T-cell (primary cell): Measurements from ENCODE around the gene MPHOSPH8. TPM values are rescaled to one million over a fixed set of nuclear protein-coding genes. Genes with fewer than 3 reads are reported as not detected.
A peak's percentile ranks its signal among the peaks of the same experiment; 100 is the strongest.

Experiments used
- ATAC-seq, 4 experiments: fragments of 200-7000 bp in 3 of 4; fragments of 150-1000 bp in 1 of 4; cut with Tn5 transposase; replicated peaks in 1 of 4; 1 replicate in 3 of 4; 2 replicates in 1 of 4; pipeline ENCODE4 v1.10.0; 2021; ENCODE audit warnings: moderate library complexity in 3 of 4, mild to moderate bottlenecking in 2 of 4, moderate number of reproducible peaks in 1 of 4
- CTCF ChIA-PET, 2 donors: fragments of 300-600 bp; sonication (Branson Sonifier 250); formaldehyde crosslinking; loops; one replicate each; lab custom pipeline; 2022; ENCODE audit warnings: antibody characterized with exemption in 2 of 2; lab: Charles Lee
- POLR2A ChIA-PET, 2 donors: fragments of 300-600 bp; sonication (Branson Sonifier 250); formaldehyde crosslinking; loops; one replicate each; lab custom pipeline; 2022; ENCODE audit warnings: antibody characterized with exemption in 2 of 2; lab: Charles Lee
- DNase-seq, 35 experiments: peaks; one replicate each; pipeline versions ENCODE4 v3.0.0 to v3.0.0-alpha.2; 2013 to 2023
- H3K27ac ChIP-seq: one replicate; pipeline ENCODE4 v1.5.1; 2013; ENCODE audit warnings: low read length
- H3K27me3 ChIP-seq, 2 experiments: replicated peaks in 1 of 2; 1 replicate in 1 of 2; 2 replicates in 1 of 2; pipeline versions ENCODE4 v1.6.1 to v1.7.0; 2013; ENCODE audit warnings: low read length in 1 of 2, mixed read lengths in 1 of 2; ENCODE audit not compliant: control insufficient read depth in 2 of 2, insufficient read depth in 2 of 2; ENCODE audit errors: extremely low read depth in 1 of 2
- H3K36me3 ChIP-seq, 2 donors: 1 replicate in 1 of 2; 2 replicates in 1 of 2; pipeline versions ENCODE4 v1.6.1 to v1.7.0; 2013; ENCODE audit warnings: low read length in 1 of 2; ENCODE audit not compliant: control insufficient read depth in 2 of 2, insufficient read depth in 1 of 2; ENCODE audit errors: extremely low read depth in 1 of 2
- H3K4me1 ChIP-seq, 2 experiments: 1 replicate in 1 of 2; 2 replicates in 1 of 2; pipeline versions ENCODE4 v1.6.1 to v1.7.0; 2013; ENCODE audit warnings: low read length in 2 of 2, mixed read lengths in 1 of 2; ENCODE audit not compliant: insufficient read depth in 2 of 2, control insufficient read depth in 1 of 2; ENCODE audit errors: extremely low read depth in 1 of 2
- H3K4me3 ChIP-seq, 2 donors: 1 replicate in 1 of 2; 2 replicates in 1 of 2; pipeline versions ENCODE4 v1.5.1 to v1.7.0; 2013; ENCODE audit warnings: mild to moderate bottlenecking in 2 of 2, low read length in 1 of 2, moderate library complexity in 1 of 2; ENCODE audit not compliant: control insufficient read depth in 1 of 2; ENCODE audit errors: extremely low read depth in 1 of 2
- H3K9me3 ChIP-seq: 2 replicates; pipeline ENCODE4 v1.7.0; 2013
- H3K27ac Mint-ChIP-seq, 2 donors: one replicate each; pipeline ENCODE4 v1.8.0; 2020 to 2021; ENCODE audit warnings: mild to moderate bottlenecking in 2 of 2, mixed read lengths in 2 of 2
- H3K27me3 Mint-ChIP-seq, 2 donors: one replicate each; pipeline ENCODE4 v1.8.0; 2021 to 2022; ENCODE audit warnings: mixed read lengths in 2 of 2
- H3K36me3 Mint-ChIP-seq: one replicate; pipeline ENCODE4 v1.8.0; 2021; ENCODE audit warnings: mixed read lengths
- H3K4me1 Mint-ChIP-seq, 3 donors: one replicate each; pipeline ENCODE4 v1.8.0; 2020 to 2022; ENCODE audit warnings: mixed read lengths in 3 of 3, mild to moderate bottlenecking in 1 of 3
- H3K4me3 Mint-ChIP-seq, 3 donors: one replicate each; pipeline ENCODE4 v1.8.0; 2020 to 2022; ENCODE audit warnings: mild to moderate bottlenecking in 3 of 3, mixed read lengths in 3 of 3, moderate library complexity in 3 of 3
- H3K9me3 Mint-ChIP-seq, 3 donors: one replicate each; pipeline ENCODE4 v1.8.0; 2020 to 2022; ENCODE audit warnings: mixed read lengths in 3 of 3
- WGBS: methylation state at CpG from one replicate; pipeline ENCODE4 v1.1.5; 2013; ENCODE audit warnings: missing lambda C conversion rate; ENCODE audit not compliant: insufficient coverage; 5-methylcytosine and 5-hydroxymethylcytosine counted together
- total RNA-seq, 35 experiments: library from RNA in 6 of 35; stranded (reverse) in 6 of 35; fragments of 120-200 nt in 1 of 35; gene quantifications; one replicate each; pipeline versions ENCODE4 v1.2.1 to v1.2.4 and lab custom pipeline; 2013 to 2026

MPHOSPH8 gene
- total RNA-seq: 10 to 100 TPM; 64.5 to 91.3 (median 84.1) TPM
- total RNA-seq (2013): 70.6 TPM
- total RNA-seq (lab: John Stamatoyannopoulos, UW): 68.0 to 263 (median 111) reads per million in 29 experiments

GRCh38 chr13:19633479-19634255 is at the start of gene MPHOSPH8:
Gene MPHOSPH8 (plus strand): TSS chr13:19633659. CDS start chr13:19633749, 90 bp downstream.
- DNase-seq: peak; percentile 82 to 97 (median 91)
- Histone ChIP-seq H3K27ac (peak within 1 kb of the TSS; percentile 89), H3K36me3 (peaks cover 0 to 4% of the 10 kb centered on the region in 2 donors), H3K9me3 (no peaks in the 10 kb centered on the region), H3K27me3 (peaks cover 0 to 3% of the 10 kb centered on the region in 2 experiments), H3K4me3 (peak within 1 kb of the TSS; percentile 72 to 83), H3K4me1 (peaks cover 23 to 24% of the 10 kb centered on the region in 2 experiments)
- ATAC-seq: peak; percentile 96 to 98 (median 96)
- H3K27ac Mint-ChIP-seq: peak within 1 kb of the TSS; percentile 99 to 100
- peak within 1 kb of the TSS; percentile 100 for H3K4me3 Mint-ChIP-seq
- WGBS: under 1% methylated on average over 57 of the region's 58 CpGs
- peaks cover 14% of the 10 kb centered on the region for H3K36me3 Mint-ChIP-seq
- H3K9me3 Mint-ChIP-seq: peaks cover 0 to 5% (median 4%) of the 10 kb centered on the region in 3 donors
- ChIA-PET CTCF (interaction anchor here (0.5 to 0.7 kb wide), 4 partner anchors 23 to 803 kb away, joined by 3 to 7 read pairs (median 5); no protein-coding TSS in a partner anchor), POLR2A (interaction anchor here (0.5 to 0.6 kb wide), 2 partner anchors 68 to 216 kb away, joined by 3 to 12 read pairs; no protein-coding TSS in a partner anchor)
- H3K27me3 Mint-ChIP-seq: no peaks in the 10 kb centered on the region
- H3K4me1 Mint-ChIP-seq: peaks cover 35 to 46% (median 40%) of the 10 kb centered on the region in 3 donors

- H3K27me3 ChIP-seq: peaks cover 0 to 6% of the 10 kb centered on the region in 2 experiments
- H3K9me3 Mint-ChIP-seq: peaks cover 0 to 18% (median 10%) of the 10 kb centered on the region in 3 donors
- H3K4me1 Mint-ChIP-seq: peaks cover 23 to 30% (median 26%) of the 10 kb centered on the region in 3 donors
- ATAC-seq: peak; percentile 78 to 93 (median 91)
- no peaks in the 10 kb centered on the region for H3K9me3 ChIP-seq
- 4% methylated on average over 11 of the region's 17 CpGs for WGBS
- H3K27me3 Mint-ChIP-seq: peaks cover 0 to 4% of the 10 kb centered on the region in 2 donors
- peak overlapping the region; percentile 63 for H3K27ac ChIP-seq
- peak overlapping the region; percentile 65 to 76 (median 76) for H3K4me3 Mint-ChIP-seq
- peak; percentile 45 to 85 (median 71) for DNase-seq
- ChIA-PET POLR2A (no interaction called here), CTCF (interaction anchor here (0.6 to 0.8 kb wide), 3 partner anchors 210 to 943 kb away, joined by 3 to 4 read pairs (median 3); no protein-coding TSS in a partner anchor)
- H3K4me1 ChIP-seq: peaks cover 5 to 18% of the 10 kb centered on the region in 2 experiments
- peak overlapping the region; percentile 74 to 87 for H3K27ac Mint-ChIP-seq
- peak overlapping the region; percentile 32 to 52 for H3K4me3 ChIP-seq
- no peaks in the 10 kb centered on the region for H3K36me3 ChIP-seq
- no peaks in the 10 kb centered on the region for H3K36me3 Mint-ChIP-seq
Measured at GRCh38 chr13:19586904-19587634, 46.4 kb upstream of the MPHOSPH8 start.

GRCh38 chr13:19587635-19588300 is 45.7 kb upstream of the MPHOSPH8 start:
- Mint-ChIP-seq H3K27ac (peak overlapping the region; percentile 74 to 87), H3K9me3 (peaks cover 0 to 12% (median 4%) of the 10 kb centered on the region in 3 donors), H3K36me3 (no peaks in the 10 kb centered on the region), H3K4me1 (peaks cover 23 to 30% (median 26%) of the 10 kb centered on the region in 3 donors), H3K27me3 (peaks cover 0 to 4% of the 10 kb centered on the region in 2 donors), H3K4me3 (peak overlapping the region; percentile 65 to 76 (median 76))
- CTCF ChIA-PET: interaction anchor here (0.6 to 0.8 kb wide), 3 partner anchors 211 to 944 kb away, joined by 3 to 4 read pairs (median 3); no protein-coding TSS in a partner anchor
- Histone ChIP-seq H3K27ac (peak overlapping the region; percentile 63), H3K4me1 (peaks cover 5 to 18% of the 10 kb centered on the region in 2 experiments), H3K4me3 (no peak overlapping the region), H3K27me3 (peaks cover 0 to 6% of the 10 kb centered on the region in 2 experiments), H3K9me3 (no peaks in the 10 kb centered on the region), H3K36me3 (no peaks in the 10 kb centered on the region)
- WGBS: 82% methylated on average over 9 of the region's 9 CpGs
- POLR2A ChIA-PET: no interaction called here
- DNase-seq: peak in 9 of 35 experiments; percentile 5 to 51 (median 13)
- ATAC-seq: peak in 2 of 4 experiments; percentile 34 to 52

GRCh38 chr13:19589312-19589711 is 44.1 kb upstream of the MPHOSPH8 start:
- Mint-ChIP-seq H3K9me3 (no peaks in the 10 kb centered on the region), H3K27ac (peak overlapping the region in 1 of 2 donors; percentile 50), H3K27me3 (peaks cover 0 to 4% of the 10 kb centered on the region in 2 donors), H3K4me3 (no peak overlapping the region), H3K4me1 (peaks cover 23 to 30% (median 26%) of the 10 kb centered on the region in 3 donors), H3K36me3 (no peaks in the 10 kb centered on the region)
- Histone ChIP-seq H3K27ac (no peak overlapping the region), H3K4me3 (no peak overlapping the region), H3K9me3 (no peaks in the 10 kb centered on the region), H3K36me3 (no peaks in the 10 kb centered on the region), H3K4me1 (peaks cover 5 to 18% of the 10 kb centered on the region in 2 experiments), H3K27me3 (peaks cover 0 to 6% of the 10 kb centered on the region in 2 experiments)
- ATAC-seq: no peak
- ChIA-PET POLR2A (no interaction called here), CTCF (interaction anchor here (0.5 to 0.7 kb wide), 2 partner anchors 9 to 218 kb away, joined by 3 read pairs; no protein-coding TSS in a partner anchor)
- 83% methylated on average over 1 of the region's 2 CpGs for WGBS
- no peak for DNase-seq

GRCh38 chr13:19590423-19590822 is 43.0 kb upstream of the MPHOSPH8 start:
- no peak overlapping the region for H3K4me3 ChIP-seq
- DNase-seq: no peak
- peaks cover 2 to 7% of the 10 kb centered on the region in 2 donors for H3K27me3 Mint-ChIP-seq
- WGBS: no CpG with 5 or more reads among the region's 5 CpGs
- no peaks in the 10 kb centered on the region for H3K36me3 ChIP-seq
- H3K27ac Mint-ChIP-seq: no peak overlapping the region
- H3K4me3 Mint-ChIP-seq: no peak overlapping the region
- ChIA-PET POLR2A (no interaction called here), CTCF (no interaction called here)
- peaks cover 5 to 18% of the 10 kb centered on the region in 2 experiments for H3K4me1 ChIP-seq
- no peak for ATAC-seq
- no peaks in the 10 kb centered on the region for H3K36me3 Mint-ChIP-seq
- H3K27ac ChIP-seq: no peak overlapping the region
- no peaks in the 10 kb centered on the region for H3K9me3 Mint-ChIP-seq
- H3K4me1 Mint-ChIP-seq: peaks cover 23 to 30% (median 26%) of the 10 kb centered on the region in 3 donors
- H3K27me3 ChIP-seq: peaks cover 0 to 4% of the 10 kb centered on the region in 2 experiments
- H3K9me3 ChIP-seq: no peaks in the 10 kb centered on the region
